ENCODE data around the gene SLC35F5.

- no peak for TF ChIP-seq POLR2A (IDR thresholded peaks at IDR 0.05; ENCODE audit: low read depth, low read length)
- TF ChIP-seq POLR2AphosphoS5 (IDR thresholded peaks at IDR 0.05; ENCODE audit: low read depth, low read length), result no peak
- no peak for TF ChIP-seq TAF1 (IDR thresholded peaks at IDR 0.05; ENCODE audit: borderline replicate concordance, low read depth, low read length)
These were observed 4.0 kb upstream of the SLC35F5 start for GRCh38 chr2:113760400-113760799.

Data from GM12892 (cell line).